H54 (cell line): Measurements from ENCODE around the gene JARID2.

Experiments used
- DNase-seq: peaks from one replicate; pipeline ENCODE4 v3.0.0; 2011; ENCODE audit warnings: low spot score, mixed read lengths; ENCODE audit not compliant: insufficient read length
- FAIRE-seq: peaks from 3 replicates; lab custom pipeline; 2011; peaks lifted over from hg19 to GRCh38; lab: Jason Lieb, UNC
- POLR2A ChIP-seq: IDR thresholded peaks from 2 replicates; pipeline ENCODE4 v1.6.1; 2011; ENCODE audit warnings: low read depth, mild to moderate bottlenecking, low read length

The JARID2 gene

GRCh38 chr6:15253203-15254022 lies 7.5 kb downstream of the JARID2 start:
- TF ChIP-seq POLR2A: no peak

DNA sequence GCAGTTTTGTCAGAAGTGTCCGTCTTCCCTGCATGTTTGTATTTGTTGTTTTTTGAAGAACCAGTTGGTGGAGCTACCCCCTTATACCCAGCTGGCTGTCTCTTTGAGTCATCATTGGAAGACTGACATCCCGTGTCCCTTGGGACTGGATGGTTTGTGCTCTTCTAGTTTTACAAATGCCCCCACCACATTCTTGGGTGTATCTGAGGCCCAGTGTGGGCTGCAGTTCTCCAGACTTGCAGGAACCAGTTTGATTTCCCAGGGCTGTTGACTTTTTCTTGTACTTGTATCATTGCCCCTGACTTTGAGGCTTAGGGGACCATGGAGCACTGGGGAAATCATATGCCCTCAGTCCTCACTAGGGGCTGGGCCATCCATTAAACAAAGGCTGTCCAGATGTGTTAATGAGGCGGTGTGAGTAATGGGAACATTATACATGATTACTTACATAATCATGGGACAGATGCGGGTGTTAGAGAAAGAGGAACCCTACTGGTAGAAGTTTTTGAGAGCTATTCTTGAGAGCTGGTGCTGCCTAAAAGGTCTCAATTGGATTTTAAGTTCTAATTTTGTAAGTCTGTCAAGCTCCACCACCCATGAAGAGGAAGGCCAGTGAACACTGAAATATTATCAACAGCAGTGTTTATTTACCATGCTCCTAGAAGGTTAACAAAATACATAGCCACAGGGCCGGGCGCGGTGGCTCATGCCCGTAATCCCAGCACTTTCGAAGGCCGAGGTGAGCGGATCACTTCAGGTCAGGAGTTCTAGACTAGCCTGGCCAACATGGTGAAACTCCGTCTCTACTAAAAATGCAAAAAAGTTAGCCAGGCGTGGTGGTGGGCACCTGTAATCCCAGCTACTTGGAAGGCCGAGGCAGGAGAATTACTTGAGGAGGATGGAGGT lies 8.5 kb downstream of the JARID2 start:
- TF ChIP-seq POLR2A: no peak
- no peak for FAIRE-seq
- no peak for DNase-seq

More at GRCh38 chr6:15253203-15254022, 7.5 kb downstream of the JARID2 start:
- DNase-seq (no peak), FAIRE-seq (no peak)

- no peak for FAIRE-seq
- no peak for DNase-seq
- TF ChIP-seq POLR2A: no peak
These were observed 9.6 kb downstream of the JARID2 start for GRCh38 chr6:15255481-15255880.

DNA sequence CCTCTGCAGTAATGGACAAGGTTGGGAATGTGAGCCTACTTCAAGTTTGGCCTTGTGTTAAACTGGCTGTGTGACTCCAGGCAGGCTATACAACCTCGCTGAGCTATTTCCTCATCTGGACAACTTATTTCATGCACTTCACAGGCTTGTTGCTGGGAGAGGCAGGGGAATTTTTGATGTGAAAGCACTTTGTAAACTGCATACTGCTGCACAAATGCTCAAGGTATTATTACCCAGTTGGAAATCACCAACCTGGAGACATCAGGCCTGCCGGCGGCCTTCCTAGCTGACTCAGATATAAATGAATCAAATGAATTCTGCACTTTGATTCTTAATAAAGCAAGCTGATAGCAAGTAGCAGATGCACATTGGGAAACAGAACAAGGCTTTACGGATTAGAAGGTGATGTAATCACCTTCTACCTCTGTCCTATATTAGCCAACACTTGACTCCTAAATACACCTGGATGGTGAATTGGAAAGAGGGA lies 10.1 kb downstream of the JARID2 start:
- FAIRE-seq: no peak
- DNase-seq: no peak
- TF ChIP-seq POLR2A: no peak

GRCh38 chr6:15256538-15257271 lies 10.8 kb downstream of the JARID2 start:
- FAIRE-seq: no peak
- no peak for TF ChIP-seq POLR2A
- DNase-seq: no peak

GRCh38 chr6:15257357-15258132 lies 11.7 kb downstream of the JARID2 start:
- TF ChIP-seq POLR2A: no peak
- no peak for DNase-seq
- FAIRE-seq: no peak

DNA sequence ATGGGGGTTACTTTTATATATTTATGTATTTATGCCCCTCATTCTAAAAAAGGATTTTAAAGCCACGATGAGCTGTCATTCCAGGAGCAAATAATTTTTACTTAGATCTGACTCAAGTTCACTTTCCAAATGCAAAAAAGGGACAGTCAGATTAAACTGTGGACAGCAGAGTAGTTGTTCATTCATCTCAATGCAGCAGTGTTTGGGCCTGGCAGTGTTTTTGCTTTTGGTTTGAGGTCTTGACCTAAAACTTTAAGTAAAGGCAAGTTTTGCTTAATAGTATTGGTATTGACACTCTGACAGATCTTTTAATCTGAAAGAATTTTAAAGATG lies 13.9 kb downstream of the JARID2 start:
- no peak for TF ChIP-seq POLR2A

GRCh38 chr6:15260099-15260821 lies 14.4 kb downstream of the JARID2 start:
- DNase-seq (no peak), FAIRE-seq (peak; percentile 70)
- TF ChIP-seq POLR2A: no peak

More for the DNA sequence above, 13.9 kb downstream of the JARID2 start:
- FAIRE-seq (no peak), DNase-seq (no peak)

GRCh38 chr6:15263780-15264374 lies 18.0 kb downstream of the JARID2 start:
- no peak for FAIRE-seq
- no peak for DNase-seq

GRCh38 chr6:15264412-15264811 lies 18.5 kb downstream of the JARID2 start:
- DNase-seq: no peak
- no peak for FAIRE-seq

More at GRCh38 chr6:15263780-15264374, 18.0 kb downstream of the JARID2 start:
- no peak for TF ChIP-seq POLR2A

GRCh38 chr6:15264902-15265761 lies 19.3 kb downstream of the JARID2 start:
- no peak for TF ChIP-seq POLR2A
- DNase-seq: no peak
- FAIRE-seq: no peak

More at GRCh38 chr6:15264412-15264811, 18.5 kb downstream of the JARID2 start:
- TF ChIP-seq POLR2A: no peak
